GM12864 (cell line): ENCODE measurements around the gene SP110.

Experiments
- DNase-seq: peaks from one replicate; pipeline ENCODE4 v3.0.0-alpha.2; 2011; ENCODE audit warnings: low read depth
- H3K4me3 ChIP-seq: 2 replicates; pipeline ENCODE4 v1.5.1; 2011; ENCODE audit warnings: mild to moderate bottlenecking, low read depth, low read length, control low read depth
- TF ChIP-seq, protein P1 (sequence below): IDR thresholded peaks from 2 replicates; pipeline ENCODE4 v1.5.1; 2011; ENCODE audit warnings: low read depth, mild to moderate bottlenecking, moderate library complexity, low read length, control low read depth, inconsistent platforms; ENCODE audit errors: missing control alignments

SP110 gene

DNA sequence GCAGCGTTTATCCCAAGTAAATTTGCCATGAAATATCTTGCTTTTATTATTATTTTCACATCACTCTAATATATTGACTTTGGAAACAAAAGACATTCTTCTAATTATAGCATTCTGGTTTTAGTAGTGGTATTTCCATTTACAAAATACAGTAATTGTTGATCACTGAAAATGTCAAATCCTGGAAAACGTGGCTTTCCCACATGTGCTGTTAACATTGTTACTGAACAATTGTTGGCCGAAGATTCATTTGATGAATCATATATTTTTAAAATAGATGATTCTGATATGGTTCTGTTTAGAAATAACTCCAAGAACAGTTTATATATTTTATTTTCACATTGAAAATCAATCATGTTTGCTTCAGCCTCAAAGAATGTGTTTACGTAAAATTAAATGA, 38.7 kb upstream of the SP110 start:
- H3K4me3 ChIP-seq, result no peak overlapping the region
- TF ChIP-seq, protein P1, sequence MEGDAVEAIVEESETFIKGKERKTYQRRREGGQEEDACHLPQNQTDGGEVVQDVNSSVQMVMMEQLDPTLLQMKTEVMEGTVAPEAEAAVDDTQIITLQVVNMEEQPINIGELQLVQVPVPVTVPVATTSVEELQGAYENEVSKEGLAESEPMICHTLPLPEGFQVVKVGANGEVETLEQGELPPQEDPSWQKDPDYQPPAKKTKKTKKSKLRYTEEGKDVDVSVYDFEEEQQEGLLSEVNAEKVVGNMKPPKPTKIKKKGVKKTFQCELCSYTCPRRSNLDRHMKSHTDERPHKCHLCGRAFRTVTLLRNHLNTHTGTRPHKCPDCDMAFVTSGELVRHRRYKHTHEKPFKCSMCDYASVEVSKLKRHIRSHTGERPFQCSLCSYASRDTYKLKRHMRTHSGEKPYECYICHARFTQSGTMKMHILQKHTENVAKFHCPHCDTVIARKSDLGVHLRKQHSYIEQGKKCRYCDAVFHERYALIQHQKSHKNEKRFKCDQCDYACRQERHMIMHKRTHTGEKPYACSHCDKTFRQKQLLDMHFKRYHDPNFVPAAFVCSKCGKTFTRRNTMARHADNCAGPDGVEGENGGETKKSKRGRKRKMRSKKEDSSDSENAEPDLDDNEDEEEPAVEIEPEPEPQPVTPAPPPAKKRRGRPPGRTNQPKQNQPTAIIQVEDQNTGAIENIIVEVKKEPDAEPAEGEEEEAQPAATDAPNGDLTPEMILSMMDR, result no peak
- no peak for DNase-seq

DNA sequence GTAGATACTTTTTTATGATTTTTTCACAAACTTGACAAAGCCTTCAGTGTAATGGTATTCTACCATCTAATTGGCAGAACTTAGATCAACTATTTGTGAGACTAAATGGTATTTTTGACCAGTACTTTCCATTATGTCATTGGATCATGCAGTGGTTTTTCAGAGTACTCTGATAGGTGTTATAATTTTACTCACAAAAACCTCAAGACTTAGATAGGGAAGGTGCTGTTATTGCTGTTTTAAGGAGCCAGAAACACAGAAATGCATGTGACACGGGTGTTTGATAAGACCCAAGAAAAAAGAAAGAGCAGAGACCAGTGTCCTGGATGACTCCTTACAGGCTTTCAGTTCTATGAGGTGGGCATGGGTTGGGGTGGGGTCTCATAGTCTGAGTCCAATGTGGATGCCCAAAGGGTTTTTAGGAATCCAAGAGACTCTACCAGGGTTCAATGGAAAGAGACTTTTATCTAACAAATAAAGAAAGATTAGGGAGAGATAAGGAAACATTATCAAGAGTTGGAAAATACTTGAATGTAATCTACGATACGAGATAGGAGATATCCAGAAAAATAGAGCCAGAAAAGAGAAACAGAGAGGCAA, 37.0 kb upstream of the SP110 start:
- no peak overlapping the region for H3K4me3 ChIP-seq
- DNase-seq, result no peak
- TF ChIP-seq, protein P1, result no peak

DNA sequence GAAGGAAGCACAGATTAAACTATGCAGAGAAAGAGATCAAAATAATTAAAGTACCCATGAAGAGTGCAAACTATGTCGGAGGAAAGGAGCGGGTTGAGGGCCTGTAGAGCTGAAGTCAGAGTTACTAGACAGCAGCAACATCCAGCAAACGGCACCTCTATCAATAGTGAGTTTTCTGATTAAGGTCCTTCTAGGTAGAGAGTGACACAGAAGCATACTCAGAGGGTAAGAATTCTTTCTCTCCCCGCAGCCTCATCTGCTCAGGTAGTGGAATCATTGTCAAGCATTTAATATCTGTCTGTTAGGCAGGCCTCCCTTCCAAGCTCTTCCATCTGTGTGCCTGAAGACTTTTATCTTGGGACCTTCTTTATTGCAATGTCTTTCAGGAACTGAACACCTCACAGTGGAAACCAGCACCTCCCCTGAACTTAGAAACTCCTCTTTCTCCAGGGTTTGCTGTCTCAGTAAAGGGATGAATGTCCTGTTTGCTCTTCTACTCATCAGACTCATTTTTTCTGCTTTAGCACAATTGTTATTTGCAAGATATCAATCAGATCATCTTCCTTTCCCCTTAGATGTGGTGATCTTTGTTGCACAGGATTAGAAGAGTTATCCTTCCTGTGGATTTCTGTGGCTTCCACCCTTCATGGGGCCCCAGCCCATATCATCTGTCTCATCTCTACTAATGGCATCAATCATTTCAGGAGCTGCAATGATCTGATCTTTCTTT, 34.5 kb upstream of the SP110 start:
- no peak for DNase-seq
- no peak overlapping the region for H3K4me3 ChIP-seq
- TF ChIP-seq, protein P1, result no peak

DNA sequence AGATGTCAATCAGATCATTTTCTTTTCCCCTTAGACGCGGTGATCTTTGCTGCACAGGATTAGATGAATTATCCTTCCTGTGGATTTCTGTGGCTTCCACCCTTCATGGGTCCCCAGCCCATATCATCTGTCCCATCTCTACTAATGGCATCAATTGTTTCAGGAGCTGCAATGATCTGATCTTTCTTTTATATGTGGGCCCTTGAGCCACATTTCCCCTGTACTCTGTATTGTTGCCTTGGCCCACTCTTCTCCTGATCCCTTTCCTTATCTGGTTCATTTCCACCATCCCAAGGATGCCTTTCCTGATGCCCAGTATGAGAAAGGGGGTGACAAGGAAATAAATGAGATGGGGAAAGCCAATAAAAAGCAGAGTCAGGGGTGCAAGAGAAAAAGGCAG, 30.4 kb upstream of the SP110 start:
- TF ChIP-seq, protein P1, result no peak
- DNase-seq, result no peak
- H3K4me3 ChIP-seq, result no peak overlapping the region

DNA sequence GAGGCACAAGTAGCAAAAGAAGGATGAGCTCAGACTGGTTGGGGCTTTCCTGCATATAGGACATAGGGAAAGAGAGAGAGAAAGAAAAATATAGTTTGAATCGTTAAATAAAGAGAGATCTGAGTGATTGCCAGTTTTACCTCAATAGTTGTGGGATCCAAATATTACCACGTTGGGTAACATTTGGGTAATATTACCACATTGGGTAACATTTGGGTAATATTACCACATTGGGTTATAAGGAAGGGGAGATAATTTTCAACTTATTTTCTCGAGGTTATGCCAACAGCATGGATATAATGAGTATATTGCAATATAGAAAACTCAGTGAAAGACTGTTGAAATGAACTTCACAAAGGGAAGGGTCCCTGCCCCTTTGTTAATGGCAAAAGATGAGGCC, 26.4 kb upstream of the SP110 start:
- TF ChIP-seq, protein P1, result no peak
- no peak for DNase-seq
- no peak overlapping the region for H3K4me3 ChIP-seq

DNA sequence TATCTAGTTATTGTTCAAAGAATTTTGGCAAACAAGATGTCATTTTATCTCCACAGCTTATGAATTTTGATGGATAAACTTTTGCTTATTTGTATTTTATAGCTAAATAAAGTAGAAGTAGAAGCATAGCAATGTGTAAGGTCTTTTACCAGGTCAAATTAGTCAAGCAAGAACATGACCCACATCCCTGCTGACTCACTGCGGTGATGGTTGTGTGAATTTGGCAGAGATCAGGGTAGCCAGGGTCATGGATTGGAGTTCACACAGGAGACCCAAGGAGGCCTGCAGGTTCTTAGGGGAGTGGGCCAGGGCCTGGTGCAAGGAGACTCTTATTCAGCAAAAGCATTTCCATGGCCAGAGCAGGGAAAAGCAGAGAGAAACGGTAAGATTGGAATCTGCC, 24.4 kb upstream of the SP110 start:
- TF ChIP-seq, protein P1, result no peak
- no peak for DNase-seq
- no peak overlapping the region for H3K4me3 ChIP-seq

DNA sequence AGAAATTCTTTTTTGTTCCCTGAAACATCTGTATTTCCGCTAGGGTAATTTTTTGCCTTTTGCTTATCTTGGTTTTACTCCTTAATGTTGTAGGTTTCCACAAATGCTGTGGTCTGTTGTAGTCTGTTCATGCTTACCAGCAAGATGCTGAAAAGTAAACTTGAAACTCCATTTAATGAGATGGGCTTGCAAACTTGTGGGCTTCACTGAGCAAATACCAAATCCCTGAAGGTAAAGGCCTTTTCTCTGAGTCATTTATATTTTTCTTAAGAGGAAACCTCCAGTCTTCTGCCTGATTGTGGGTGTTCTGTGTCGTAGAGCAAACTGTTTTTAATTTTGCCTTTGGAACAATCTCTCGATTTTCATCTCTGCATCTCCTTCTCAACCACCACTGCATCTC, 15.1 kb upstream of the SP110 start:
- no peak overlapping the region for H3K4me3 ChIP-seq
- TF ChIP-seq, protein P1, result no peak
- DNase-seq, result peak; percentile 37
